Breast epithelium (tissue), 4 donors: ENCODE results near the gene CARD9. TPM values are rescaled to one million over a fixed set of nuclear protein-coding genes. Genes with fewer than 3 reads are reported as not detected.

Experiments used
- DNase-seq, 2 donors: peaks; one replicate each; pipeline ENCODE4 v3.0.0-alpha.2; 2019; ENCODE audit warnings: low spot score in 2 of 2
- H3K27ac ChIP-seq, 2 donors: fragments of 200-600 bp; sonication (generic) in 1 of 2; one replicate each; pipeline ENCODE4 v1.5.1; 2016 to 2019; ENCODE audit warnings: mild to moderate bottlenecking in 1 of 2
- H3K27me3 ChIP-seq, 2 donors: fragments of 200-600 bp; sonication (generic) in 1 of 2; one replicate each; pipeline versions ENCODE4 v1.5.1 to v1.6.0; 2017 to 2019; ENCODE audit warnings: control low read depth in 1 of 2, mild to moderate bottlenecking in 1 of 2
- H3K36me3 ChIP-seq: fragments of 200-600 bp; one replicate; pipeline ENCODE4 v1.5.1; 2019
- H3K4me1 ChIP-seq, 2 donors: fragments of 200-600 bp; sonication (generic); one replicate each; pipeline ENCODE4 v1.5.1; 2016 to 2019; ENCODE audit warnings: control low read depth in 1 of 2
- H3K4me3 ChIP-seq, 3 donors: fragments of 200-600 bp; sonication (generic); 1 replicate in 2 of 3; 2 replicates in 1 of 3; pipeline ENCODE4 v1.5.1; 2016 to 2019; ENCODE audit warnings: mild to moderate bottlenecking in 3 of 3, moderate library complexity in 2 of 3
- H3K9me3 ChIP-seq, 2 donors: fragments of 200-600 bp; sonication (generic) in 1 of 2; one replicate each; pipeline ENCODE4 v1.5.1; 2016 to 2019; ENCODE audit warnings: control low read depth in 1 of 2
- CTCF ChIP-seq, 3 donors: fragments of 450-650 bp; IDR thresholded peaks; one replicate each; pipeline ENCODE4 v1.5.1; 2016 to 2017; ENCODE audit warnings: antibody characterized with exemption in 3 of 3, mild to moderate bottlenecking in 3 of 3, moderate library complexity in 3 of 3
- POLR2A ChIP-seq: fragments of 450-650 bp; IDR thresholded peaks from one replicate; pipeline ENCODE4 v1.6.1; 2016; ENCODE audit warnings: antibody characterized with exemption, mild to moderate bottlenecking, moderate library complexity
- POLR2AphosphoS5 ChIP-seq, 3 donors: sonication (generic); formaldehyde crosslinking; IDR thresholded peaks; one replicate each; pipeline ENCODE4 v1.6.1; 2017; ENCODE audit warnings: antibody characterized with exemption in 3 of 3
- intact Hi-C: fragments of 100-400 bp; cut with DNase I; formaldehyde crosslinking; loops from one replicate; pipeline ENCODE4 v1.15.1; 2023; ENCODE audit warnings: low total_unique reads
- total RNA-seq, 3 donors: library from RNA; depleted of rRNA; stranded (reverse); fragments of >200 nt; gene quantifications; one replicate each; pipeline ENCODE4 v1.1.0, GENCODE V29; 2016

The CARD9 gene
- total RNA-seq, 3 donors from 2014 or later = 3.0 to 7.6 (median 3.3) TPM

DNA sequence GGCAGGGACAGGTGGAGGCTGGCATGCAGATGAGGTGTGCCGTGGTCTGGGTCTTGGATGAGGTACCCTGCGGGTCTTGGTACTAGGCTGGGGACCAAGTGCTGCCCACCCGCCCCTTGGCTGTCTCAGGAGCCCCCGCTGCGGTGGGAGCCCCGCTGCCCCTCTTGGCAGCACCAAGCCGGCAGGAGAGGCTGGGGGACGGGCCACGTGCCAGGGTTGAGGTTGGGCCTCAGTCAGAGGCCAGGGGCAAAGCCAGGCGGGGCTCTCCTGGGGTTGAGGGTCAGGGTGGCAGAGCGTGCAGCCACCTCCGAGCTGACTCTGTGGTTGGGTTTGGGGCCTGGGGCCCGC is 2.0 kb downstream of the CARD9 start:
- H3K36me3 ChIP-seq = no peaks in the 10 kb centered on the region
- H3K9me3 ChIP-seq = no peaks in the 10 kb centered on the region
- H3K4me3 ChIP-seq = no peak overlapping the region
- no peak overlapping the region for H3K27ac ChIP-seq
- H3K27me3 ChIP-seq = no peaks in the 10 kb centered on the region
- TF ChIP-seq POLR2A (no peak), CTCF (IDR thresholded peaks at IDR 0.05) (no peak), POLR2AphosphoS5 (IDR thresholded peaks at IDR 0.05) (no peak)
- intact Hi-C loops = no loop called here
- H3K4me1 ChIP-seq = peaks cover 0 to 8% of the 10 kb centered on the region in 2 donors
- no peak for DNase-seq

GRCh38 chr9:136370687-136371532 is 2.6 kb downstream of the CARD9 start:
- Histone ChIP-seq H3K4me3 (no peak overlapping the region), H3K9me3 (no peaks in the 10 kb centered on the region), H3K27ac (no peak overlapping the region), H3K27me3 (no peaks in the 10 kb centered on the region), H3K4me1 (peaks cover 0 to 8% of the 10 kb centered on the region in 2 donors), H3K36me3 (no peaks in the 10 kb centered on the region)
- intact Hi-C loops = no loop called here
- TF ChIP-seq CTCF (IDR thresholded peaks at IDR 0.05) (no peak), POLR2AphosphoS5 (IDR thresholded peaks at IDR 0.05) (no peak), POLR2A (no peak)
- DNase-seq = no peak

GRCh38 chr9:136370037-136370436 is 3.4 kb downstream of the CARD9 start:
- no peak for TF ChIP-seq CTCF (IDR thresholded peaks at IDR 0.05)
- no peak for TF ChIP-seq POLR2AphosphoS5 (IDR thresholded peaks at IDR 0.05)
- TF ChIP-seq POLR2A = no peak
- Histone ChIP-seq H3K4me3 (no peak overlapping the region), H3K27me3 (no peaks in the 10 kb centered on the region), H3K4me1 (peaks cover 0 to 8% of the 10 kb centered on the region in 2 donors), H3K36me3 (no peaks in the 10 kb centered on the region), H3K9me3 (no peaks in the 10 kb centered on the region), H3K27ac (no peak overlapping the region)
- intact Hi-C loops = no loop called here
- no peak for DNase-seq

- H3K27ac ChIP-seq = no peak overlapping the region
- H3K27me3 ChIP-seq = no peaks in the 10 kb centered on the region
- H3K4me1 ChIP-seq = peaks cover 7 to 8% of the 10 kb centered on the region in 2 donors
- TF ChIP-seq POLR2A (no peak), POLR2AphosphoS5 (IDR thresholded peaks at IDR 0.05) (no peak), CTCF (IDR thresholded peaks at IDR 0.05) (no peak)
- H3K4me3 ChIP-seq = no peak overlapping the region
- intact Hi-C loops = no loop called here
- DNase-seq = no peak
- no peaks in the 10 kb centered on the region for H3K9me3 ChIP-seq
- no peaks in the 10 kb centered on the region for H3K36me3 ChIP-seq
These were observed 5.3 kb downstream of the CARD9 start for GRCh38 chr9:136368190-136368589.

- H3K36me3 ChIP-seq = no peaks in the 10 kb centered on the region
- peaks cover 2 to 7% of the 10 kb centered on the region in 2 donors for H3K4me1 ChIP-seq
- H3K27ac ChIP-seq = no peak overlapping the region
- no peaks in the 10 kb centered on the region for H3K9me3 ChIP-seq
- TF ChIP-seq POLR2AphosphoS5 (IDR thresholded peaks at IDR 0.05) = no peak
- no peak for TF ChIP-seq CTCF (IDR thresholded peaks at IDR 0.05)
- no peak for TF ChIP-seq POLR2A
- H3K27me3 ChIP-seq = no peaks in the 10 kb centered on the region
- H3K4me3 ChIP-seq = no peak overlapping the region
- DNase-seq = no peak
- intact Hi-C loops = no loop called here
These were observed 5.9 kb downstream of the CARD9 start for GRCh38 chr9:136367296-136368145.
